Hepatocyte (in vitro differentiated cells): Measurements from ENCODE around the gene SCT. TPM values are rescaled to one million over a fixed set of nuclear protein-coding genes. Genes with fewer than 3 reads are reported as not detected.
A peak's percentile ranks its signal among the peaks of the same experiment; 100 is the strongest.

Source experiments
- DNase-seq: peaks from one replicate; pipeline ENCODE4 v3.0.0-alpha.2; 2016; ENCODE audit warnings: low spot score
- H2AFZ ChIP-seq: fragments of 200-600 bp; sonication (generic); 2 replicates; pipeline ENCODE4 v1.6.0; 2016; ENCODE audit warnings: antibody characterized with exemption, mild to moderate bottlenecking
- H3K27ac ChIP-seq: fragments of 200-600 bp; sonication (generic); 2 replicates; pipeline ENCODE4 v1.5.1; 2016; ENCODE audit warnings: mild to moderate bottlenecking
- H3K27me3 ChIP-seq: fragments of 200-600 bp; sonication (generic); 2 replicates; pipeline ENCODE4 v1.6.1; 2016
- H3K36me3 ChIP-seq: fragments of 200-600 bp; sonication (generic); replicated peaks from 2 replicates; pipeline ENCODE4 v1.5.1; 2016; ENCODE audit warnings: low read depth; ENCODE audit not compliant: insufficient read depth
- H3K4me1 ChIP-seq: fragments of 200-600 bp; sonication (generic); 2 replicates; pipeline ENCODE4 v1.5.1; 2016; ENCODE audit warnings: mild to moderate bottlenecking, moderate library complexity; ENCODE audit not compliant: insufficient read depth
- H3K4me2 ChIP-seq: fragments of 200-600 bp; sonication (generic); 2 replicates; pipeline ENCODE4 v1.6.0; 2016
- H3K4me3 ChIP-seq: fragments of 200-600 bp; sonication (generic); 2 replicates; pipeline ENCODE4 v1.5.1; 2016; ENCODE audit warnings: mild to moderate bottlenecking
- H3K79me2 ChIP-seq: fragments of 200-600 bp; sonication (generic); 2 replicates; pipeline ENCODE4 v1.6.0; 2017; ENCODE audit warnings: mild to moderate bottlenecking
- H3K9me2 ChIP-seq: fragments of 200-600 bp; sonication (generic); replicated peaks from 2 replicates; pipeline ENCODE4 v1.6.0; 2017; ENCODE audit warnings: mild to moderate bottlenecking; ENCODE audit not compliant: insufficient read depth
- H3K9me3 ChIP-seq: fragments of 200-600 bp; sonication (generic); 2 replicates; pipeline ENCODE4 v1.5.1; 2016; ENCODE audit warnings: low read depth, mild to moderate bottlenecking
- H4K20me1 ChIP-seq: fragments of 200-600 bp; sonication (generic); 2 replicates; pipeline ENCODE4 v1.6.0; 2016; ENCODE audit warnings: mild to moderate bottlenecking; ENCODE audit not compliant: insufficient read depth, poor library complexity, severe bottlenecking
- EZH2 ChIP-seq: fragments of 200-600 bp; sonication (generic); IDR thresholded peaks from 2 replicates; pipeline ENCODE4 v1.6.1; 2016; ENCODE audit warnings: antibody characterized with exemption, mild to moderate bottlenecking, borderline replicate concordance
- EZH2phosphoT487 ChIP-seq: fragments of 200-600 bp; sonication (generic); IDR thresholded peaks from one replicate; pipeline ENCODE4 v1.6.1; 2018; ENCODE audit warnings: antibody characterized with exemption, mild to moderate bottlenecking, low read depth, moderate library complexity; ENCODE audit not compliant: unreplicated experiment, severe bottlenecking
- WGBS: methylation state at CpG from one replicate; pipeline ENCODE4 v1.1.6; 2016; ENCODE audit warnings: low lambda C conversion rate; ENCODE audit errors: missing lambda C conversion rate; 5-methylcytosine and 5-hydroxymethylcytosine counted together
- polyA plus RNA-seq: library from polyadenylated mRNA; unstranded; fragments of >200 nt; fragmentation: Nextera tagmentation; extraction: Ambion mirVana; gene quantifications from 2 replicates; pipeline ENCODE4 v1.2.1, GENCODE V29; 2016
- total RNA-seq: library from RNA; depleted of rRNA; stranded (reverse); fragments of >200 nt; gene quantifications from 2 replicates; pipeline ENCODE4 v1.2.3, GENCODE V29; 2014
- TF ChIP-seq, protein P1 (sequence below): fragments of 200-600 bp; sonication (generic); IDR thresholded peaks from 2 replicates; pipeline ENCODE4 v1.5.1; 2016; ENCODE audit warnings: antibody characterized with exemption, mild to moderate bottlenecking; ENCODE audit not compliant: poor library complexity

Gene SCT
- total and polyA plus RNA-seq, 2 experiments from 2014 or later: 21.7 TPM; not detected in 1

- WGBS: 92% methylated on average over 8 of the region's 14 CpGs
- no peak for TF ChIP-seq EZH2
- no peak for TF ChIP-seq EZH2phosphoT487
- TF ChIP-seq, protein P1, sequence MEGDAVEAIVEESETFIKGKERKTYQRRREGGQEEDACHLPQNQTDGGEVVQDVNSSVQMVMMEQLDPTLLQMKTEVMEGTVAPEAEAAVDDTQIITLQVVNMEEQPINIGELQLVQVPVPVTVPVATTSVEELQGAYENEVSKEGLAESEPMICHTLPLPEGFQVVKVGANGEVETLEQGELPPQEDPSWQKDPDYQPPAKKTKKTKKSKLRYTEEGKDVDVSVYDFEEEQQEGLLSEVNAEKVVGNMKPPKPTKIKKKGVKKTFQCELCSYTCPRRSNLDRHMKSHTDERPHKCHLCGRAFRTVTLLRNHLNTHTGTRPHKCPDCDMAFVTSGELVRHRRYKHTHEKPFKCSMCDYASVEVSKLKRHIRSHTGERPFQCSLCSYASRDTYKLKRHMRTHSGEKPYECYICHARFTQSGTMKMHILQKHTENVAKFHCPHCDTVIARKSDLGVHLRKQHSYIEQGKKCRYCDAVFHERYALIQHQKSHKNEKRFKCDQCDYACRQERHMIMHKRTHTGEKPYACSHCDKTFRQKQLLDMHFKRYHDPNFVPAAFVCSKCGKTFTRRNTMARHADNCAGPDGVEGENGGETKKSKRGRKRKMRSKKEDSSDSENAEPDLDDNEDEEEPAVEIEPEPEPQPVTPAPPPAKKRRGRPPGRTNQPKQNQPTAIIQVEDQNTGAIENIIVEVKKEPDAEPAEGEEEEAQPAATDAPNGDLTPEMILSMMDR: no peak
- H3K36me3 ChIP-seq: no peaks in the 10 kb centered on the region
- no peaks in the 10 kb centered on the region for H3K27me3 ChIP-seq
- peak overlapping the region; percentile 94 for H3K4me2 ChIP-seq
- H3K79me2 ChIP-seq: no peaks in the 10 kb centered on the region
- peaks cover 14% of the 10 kb centered on the region for H3K4me1 ChIP-seq
- peaks cover 23% of the 10 kb centered on the region for H4K20me1 ChIP-seq
- no peaks in the 10 kb centered on the region for H3K9me2 ChIP-seq
- peak overlapping the region; percentile 97 for H3K27ac ChIP-seq
- no peak for DNase-seq
- no peaks in the 10 kb centered on the region for H3K9me3 ChIP-seq
- H3K4me3 ChIP-seq: no peak overlapping the region
- H2AFZ ChIP-seq: no peak overlapping the region
Observed at GRCh38 chr11:614021-614622, 12.9 kb downstream of the SCT start.

DNA sequence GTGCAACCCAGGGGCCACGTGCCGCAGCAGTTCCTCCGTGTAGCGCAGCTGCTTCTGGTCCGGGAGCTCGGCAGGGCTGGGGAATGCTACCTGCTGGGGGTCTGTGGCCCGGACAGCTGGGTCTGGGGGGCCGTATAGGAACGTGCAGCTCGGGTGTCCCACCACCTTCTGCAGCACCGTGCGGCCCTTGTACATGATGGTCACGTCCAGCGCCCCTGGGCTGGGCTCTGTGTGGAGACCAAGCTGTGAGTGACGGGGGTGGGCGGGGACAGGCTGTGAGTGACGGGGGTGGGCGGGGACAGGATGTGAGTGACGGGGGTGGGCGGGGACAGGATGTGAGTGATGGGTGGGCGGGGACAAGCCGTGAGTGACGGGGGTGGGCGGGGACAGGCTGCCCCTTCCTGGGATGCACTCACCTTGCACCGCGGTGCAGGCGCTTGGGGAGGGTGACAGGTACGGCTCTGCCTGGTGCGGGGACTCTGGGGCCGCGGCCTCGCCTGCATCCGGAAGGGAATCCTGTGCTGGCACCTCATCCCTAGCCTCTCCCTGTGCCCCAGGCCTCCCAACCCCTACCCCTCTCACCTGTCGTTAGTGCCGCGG is 13.5 kb downstream of the SCT start:
- no peaks in the 10 kb centered on the region for H3K36me3 ChIP-seq
- no peak overlapping the region for H3K4me2 ChIP-seq
- no peaks in the 10 kb centered on the region for H3K9me2 ChIP-seq
- no peak overlapping the region for H2AFZ ChIP-seq
- peaks cover 14% of the 10 kb centered on the region for H3K4me1 ChIP-seq
- no peaks in the 10 kb centered on the region for H3K27me3 ChIP-seq
- peak overlapping the region; percentile 51 for H3K27ac ChIP-seq
- WGBS: 77% methylated on average over 19 of the region's 36 CpGs
- no peak for TF ChIP-seq EZH2
- TF ChIP-seq, protein P1: no peak
- TF ChIP-seq EZH2phosphoT487: no peak
- H4K20me1 ChIP-seq: peaks cover 23% of the 10 kb centered on the region
- no peaks in the 10 kb centered on the region for H3K9me3 ChIP-seq
- no peaks in the 10 kb centered on the region for H3K79me2 ChIP-seq
- DNase-seq: peak; percentile 89
- no peak overlapping the region for H3K4me3 ChIP-seq

DNA sequence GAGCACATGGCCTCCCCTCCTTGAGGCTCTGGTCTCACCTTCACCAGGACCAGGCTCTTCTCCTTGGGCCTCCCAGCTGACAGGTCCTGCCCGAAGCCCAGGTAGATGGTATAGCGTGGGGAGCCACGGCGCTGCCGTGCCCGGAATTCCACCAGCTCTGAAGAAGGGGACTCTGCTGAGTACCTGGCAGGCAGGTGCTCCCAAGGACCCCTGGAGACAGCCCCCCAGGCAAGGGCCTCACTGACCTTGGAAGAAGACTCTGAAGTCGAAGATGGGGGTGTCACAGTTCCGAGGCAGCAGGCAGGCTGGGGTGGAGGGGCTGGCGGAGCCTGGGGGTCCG is 14.1 kb downstream of the SCT start:
- H3K4me2 ChIP-seq: no peak overlapping the region
- no peak overlapping the region for H3K27ac ChIP-seq
- H3K9me2 ChIP-seq: no peaks in the 10 kb centered on the region
- H2AFZ ChIP-seq: no peak overlapping the region
- H3K9me3 ChIP-seq: no peaks in the 10 kb centered on the region
- H3K4me1 ChIP-seq: peaks cover 14% of the 10 kb centered on the region
- H3K79me2 ChIP-seq: no peaks in the 10 kb centered on the region
- H3K27me3 ChIP-seq: no peaks in the 10 kb centered on the region
- H3K36me3 ChIP-seq: no peaks in the 10 kb centered on the region
- 99% methylated on average over 10 of the region's 10 CpGs for WGBS
- H4K20me1 ChIP-seq: peaks cover 23% of the 10 kb centered on the region
- H3K4me3 ChIP-seq: no peak overlapping the region
- TF ChIP-seq EZH2phosphoT487 (no peak), EZH2 (no peak)
- TF ChIP-seq, protein P1: no peak
- no peak for DNase-seq
